K562 (cell line): Measurements from ENCODE around the gene PRKCE. TPM values are rescaled to one million over a fixed set of nuclear protein-coding genes. Genes with fewer than 3 reads are reported as not detected.

ENCODE experiments used
- BCOR ChIP-seq: fragments of 450-650 bp; IDR thresholded peaks from 2 replicates; pipeline ENCODE4 v1.6.1; 2016
- EWSR1 ChIP-seq: fragments of 450-650 bp; IDR thresholded peaks from 2 replicates; pipeline ENCODE4 v1.6.1; 2018; ENCODE audit warnings: borderline replicate concordance, mild to moderate bottlenecking, low read depth, moderate library complexity; ENCODE audit not compliant: partially characterized antibody
- FOXM1 ChIP-seq, 2 experiments: fragments of 450-650 bp in 1 of 2; sonication (generic) in 1 of 2; formaldehyde crosslinking in 1 of 2; IDR thresholded peaks; 2 replicates each; pipeline versions ENCODE4 v1.6.1 to v1.9.0; 2017 to 2022; ENCODE audit warnings: low read depth in 2 of 2, mild to moderate bottlenecking in 2 of 2, missing genetic modification reagents in 1 of 2, moderate library complexity in 1 of 2
- HDAC2 ChIP-seq: fragments of 450-650 bp; IDR thresholded peaks from 2 replicates; pipeline ENCODE4 v1.6.1; 2016; ENCODE audit warnings: mild to moderate bottlenecking
- SMARCE1 ChIP-seq: fragments of 450-650 bp; IDR thresholded peaks from 2 replicates; pipeline ENCODE4 v1.7.1; 2016; ENCODE audit warnings: mild to moderate bottlenecking
- TBL1XR1 ChIP-seq, 2 experiments: IDR thresholded peaks; 2 replicates each; pipeline ENCODE4 v1.6.1; 2012; ENCODE audit warnings: improper control_type of control experiment in 2 of 2, low read length in 2 of 2, mild to moderate bottlenecking in 1 of 2
- ZNF766 ChIP-seq: fragments of 200-800 bp; sonication (Bioruptor generic); conservative IDR thresholded peaks from 2 replicates; pipeline ENCODE4 v1.6.1; 2016; ENCODE audit warnings: missing genetic modification characterization, missing compliant biosample characterization
- polyA plus RNA-seq, 8 experiments: library from polyadenylated mRNA; depleted of rRNA in 4 of 8; stranded (reverse) in 5 of 8; unstranded in 3 of 8; fragments of >200 nt; fragmentation: Nextera tagmentation in 2 of 8; fragmentation: Illumina TruSeq in 1 of 8; extraction: Ambion mirVana in 2 of 8; extraction: Trizol in 1 of 8; gene quantifications; 2 replicates each; pipeline versions ENCODE4 v1.2.1 to v1.2.3, GENCODE V29; 2011 to 2014; ENCODE audit warnings: inconsistent platforms in 1 of 8, missing spikeins in 1 of 8
- total RNA-seq, 7 experiments: library from RNA; depleted of rRNA in 6 of 7; stranded (reverse); fragments of >200 nt in 6 of 7; fragmentation: Illumina TruSeq in 2 of 7; extraction: Trizol in 2 of 7; gene quantifications; 2 replicates each; pipeline versions ENCODE4 v1.2.1 to v1.2.3, GENCODE V29; 2011 to 2021; ENCODE audit warnings: low replicate concordance in 1 of 7
- TF ChIP-seq, protein P1 (sequence below): fragments of 450-650 bp; IDR thresholded peaks from 2 replicates; pipeline ENCODE4 v1.6.1; 2016; ENCODE audit warnings: mild to moderate bottlenecking, moderate library complexity
- TF ChIP-seq, protein P2 (sequence below): sonication (generic); formaldehyde crosslinking; IDR thresholded peaks from 2 replicates; pipeline ENCODE4 v1.8.1; 2023; ENCODE audit warnings: mild to moderate bottlenecking, missing genetic modification reagents
- TF ChIP-seq, protein P3 (sequence below): fragments of 450-650 bp; IDR thresholded peaks from 2 replicates; pipeline ENCODE4 v1.6.1; 2016

Gene PRKCE
- total and polyA plus RNA-seq, 9 of the 15 experiments (the other 6 are each of a cell fraction or from before 2014, with no cell fraction given), result 0.06 to 1.0 (median 0.22) TPM; not detected in 1

DNA sequence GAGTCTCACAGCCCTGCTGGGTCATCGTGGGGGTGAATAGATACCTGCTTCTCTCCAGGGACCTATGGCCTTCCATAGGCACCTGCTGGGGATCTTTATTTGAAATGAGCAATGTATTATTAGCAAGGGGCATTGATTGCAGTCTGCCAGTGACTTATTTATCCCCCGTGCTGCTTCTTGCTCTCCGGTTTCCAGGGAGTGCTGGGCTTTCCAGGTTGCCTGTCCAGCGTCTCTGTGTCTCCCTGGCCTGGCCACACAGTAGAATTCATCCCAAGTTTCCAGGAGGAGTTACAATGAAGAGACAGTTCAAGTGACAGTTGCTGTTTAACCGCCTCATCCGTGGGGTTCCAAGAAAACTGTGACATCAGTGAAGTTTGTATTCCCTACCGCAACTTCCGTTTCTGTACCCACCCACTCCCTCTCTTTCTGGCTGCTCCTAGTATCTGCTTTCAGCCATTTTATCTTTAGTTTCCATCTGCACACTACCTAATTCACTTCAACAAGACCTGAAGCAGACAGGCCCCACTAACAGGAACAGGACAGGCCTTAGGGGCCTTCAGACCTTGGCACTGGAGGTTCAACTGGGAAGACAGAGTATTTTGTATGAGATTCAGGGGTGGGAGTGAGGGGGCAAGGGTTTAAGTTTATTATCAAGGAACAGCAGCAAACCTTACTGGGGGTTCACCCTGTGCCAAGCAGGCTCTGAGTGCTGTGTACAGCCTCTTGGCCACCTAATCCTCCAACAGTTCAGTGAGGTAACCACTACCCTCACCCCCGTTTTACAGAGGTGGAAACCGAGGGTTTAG is 134.8 kb downstream of the PRKCE start (continued):
- TF ChIP-seq, protein P1, sequence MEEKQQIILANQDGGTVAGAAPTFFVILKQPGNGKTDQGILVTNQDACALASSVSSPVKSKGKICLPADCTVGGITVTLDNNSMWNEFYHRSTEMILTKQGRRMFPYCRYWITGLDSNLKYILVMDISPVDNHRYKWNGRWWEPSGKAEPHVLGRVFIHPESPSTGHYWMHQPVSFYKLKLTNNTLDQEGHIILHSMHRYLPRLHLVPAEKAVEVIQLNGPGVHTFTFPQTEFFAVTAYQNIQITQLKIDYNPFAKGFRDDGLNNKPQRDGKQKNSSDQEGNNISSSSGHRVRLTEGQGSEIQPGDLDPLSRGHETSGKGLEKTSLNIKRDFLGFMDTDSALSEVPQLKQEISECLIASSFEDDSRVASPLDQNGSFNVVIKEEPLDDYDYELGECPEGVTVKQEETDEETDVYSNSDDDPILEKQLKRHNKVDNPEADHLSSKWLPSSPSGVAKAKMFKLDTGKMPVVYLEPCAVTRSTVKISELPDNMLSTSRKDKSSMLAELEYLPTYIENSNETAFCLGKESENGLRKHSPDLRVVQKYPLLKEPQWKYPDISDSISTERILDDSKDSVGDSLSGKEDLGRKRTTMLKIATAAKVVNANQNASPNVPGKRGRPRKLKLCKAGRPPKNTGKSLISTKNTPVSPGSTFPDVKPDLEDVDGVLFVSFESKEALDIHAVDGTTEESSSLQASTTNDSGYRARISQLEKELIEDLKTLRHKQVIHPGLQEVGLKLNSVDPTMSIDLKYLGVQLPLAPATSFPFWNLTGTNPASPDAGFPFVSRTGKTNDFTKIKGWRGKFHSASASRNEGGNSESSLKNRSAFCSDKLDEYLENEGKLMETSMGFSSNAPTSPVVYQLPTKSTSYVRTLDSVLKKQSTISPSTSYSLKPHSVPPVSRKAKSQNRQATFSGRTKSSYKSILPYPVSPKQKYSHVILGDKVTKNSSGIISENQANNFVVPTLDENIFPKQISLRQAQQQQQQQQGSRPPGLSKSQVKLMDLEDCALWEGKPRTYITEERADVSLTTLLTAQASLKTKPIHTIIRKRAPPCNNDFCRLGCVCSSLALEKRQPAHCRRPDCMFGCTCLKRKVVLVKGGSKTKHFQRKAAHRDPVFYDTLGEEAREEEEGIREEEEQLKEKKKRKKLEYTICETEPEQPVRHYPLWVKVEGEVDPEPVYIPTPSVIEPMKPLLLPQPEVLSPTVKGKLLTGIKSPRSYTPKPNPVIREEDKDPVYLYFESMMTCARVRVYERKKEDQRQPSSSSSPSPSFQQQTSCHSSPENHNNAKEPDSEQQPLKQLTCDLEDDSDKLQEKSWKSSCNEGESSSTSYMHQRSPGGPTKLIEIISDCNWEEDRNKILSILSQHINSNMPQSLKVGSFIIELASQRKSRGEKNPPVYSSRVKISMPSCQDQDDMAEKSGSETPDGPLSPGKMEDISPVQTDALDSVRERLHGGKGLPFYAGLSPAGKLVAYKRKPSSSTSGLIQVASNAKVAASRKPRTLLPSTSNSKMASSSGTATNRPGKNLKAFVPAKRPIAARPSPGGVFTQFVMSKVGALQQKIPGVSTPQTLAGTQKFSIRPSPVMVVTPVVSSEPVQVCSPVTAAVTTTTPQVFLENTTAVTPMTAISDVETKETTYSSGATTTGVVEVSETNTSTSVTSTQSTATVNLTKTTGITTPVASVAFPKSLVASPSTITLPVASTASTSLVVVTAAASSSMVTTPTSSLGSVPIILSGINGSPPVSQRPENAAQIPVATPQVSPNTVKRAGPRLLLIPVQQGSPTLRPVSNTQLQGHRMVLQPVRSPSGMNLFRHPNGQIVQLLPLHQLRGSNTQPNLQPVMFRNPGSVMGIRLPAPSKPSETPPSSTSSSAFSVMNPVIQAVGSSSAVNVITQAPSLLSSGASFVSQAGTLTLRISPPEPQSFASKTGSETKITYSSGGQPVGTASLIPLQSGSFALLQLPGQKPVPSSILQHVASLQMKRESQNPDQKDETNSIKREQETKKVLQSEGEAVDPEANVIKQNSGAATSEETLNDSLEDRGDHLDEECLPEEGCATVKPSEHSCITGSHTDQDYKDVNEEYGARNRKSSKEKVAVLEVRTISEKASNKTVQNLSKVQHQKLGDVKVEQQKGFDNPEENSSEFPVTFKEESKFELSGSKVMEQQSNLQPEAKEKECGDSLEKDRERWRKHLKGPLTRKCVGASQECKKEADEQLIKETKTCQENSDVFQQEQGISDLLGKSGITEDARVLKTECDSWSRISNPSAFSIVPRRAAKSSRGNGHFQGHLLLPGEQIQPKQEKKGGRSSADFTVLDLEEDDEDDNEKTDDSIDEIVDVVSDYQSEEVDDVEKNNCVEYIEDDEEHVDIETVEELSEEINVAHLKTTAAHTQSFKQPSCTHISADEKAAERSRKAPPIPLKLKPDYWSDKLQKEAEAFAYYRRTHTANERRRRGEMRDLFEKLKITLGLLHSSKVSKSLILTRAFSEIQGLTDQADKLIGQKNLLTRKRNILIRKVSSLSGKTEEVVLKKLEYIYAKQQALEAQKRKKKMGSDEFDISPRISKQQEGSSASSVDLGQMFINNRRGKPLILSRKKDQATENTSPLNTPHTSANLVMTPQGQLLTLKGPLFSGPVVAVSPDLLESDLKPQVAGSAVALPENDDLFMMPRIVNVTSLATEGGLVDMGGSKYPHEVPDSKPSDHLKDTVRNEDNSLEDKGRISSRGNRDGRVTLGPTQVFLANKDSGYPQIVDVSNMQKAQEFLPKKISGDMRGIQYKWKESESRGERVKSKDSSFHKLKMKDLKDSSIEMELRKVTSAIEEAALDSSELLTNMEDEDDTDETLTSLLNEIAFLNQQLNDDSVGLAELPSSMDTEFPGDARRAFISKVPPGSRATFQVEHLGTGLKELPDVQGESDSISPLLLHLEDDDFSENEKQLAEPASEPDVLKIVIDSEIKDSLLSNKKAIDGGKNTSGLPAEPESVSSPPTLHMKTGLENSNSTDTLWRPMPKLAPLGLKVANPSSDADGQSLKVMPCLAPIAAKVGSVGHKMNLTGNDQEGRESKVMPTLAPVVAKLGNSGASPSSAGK, result peak; percentile 21; the same call in 1 of the 2 replicates
- TF ChIP-seq, protein P2, sequence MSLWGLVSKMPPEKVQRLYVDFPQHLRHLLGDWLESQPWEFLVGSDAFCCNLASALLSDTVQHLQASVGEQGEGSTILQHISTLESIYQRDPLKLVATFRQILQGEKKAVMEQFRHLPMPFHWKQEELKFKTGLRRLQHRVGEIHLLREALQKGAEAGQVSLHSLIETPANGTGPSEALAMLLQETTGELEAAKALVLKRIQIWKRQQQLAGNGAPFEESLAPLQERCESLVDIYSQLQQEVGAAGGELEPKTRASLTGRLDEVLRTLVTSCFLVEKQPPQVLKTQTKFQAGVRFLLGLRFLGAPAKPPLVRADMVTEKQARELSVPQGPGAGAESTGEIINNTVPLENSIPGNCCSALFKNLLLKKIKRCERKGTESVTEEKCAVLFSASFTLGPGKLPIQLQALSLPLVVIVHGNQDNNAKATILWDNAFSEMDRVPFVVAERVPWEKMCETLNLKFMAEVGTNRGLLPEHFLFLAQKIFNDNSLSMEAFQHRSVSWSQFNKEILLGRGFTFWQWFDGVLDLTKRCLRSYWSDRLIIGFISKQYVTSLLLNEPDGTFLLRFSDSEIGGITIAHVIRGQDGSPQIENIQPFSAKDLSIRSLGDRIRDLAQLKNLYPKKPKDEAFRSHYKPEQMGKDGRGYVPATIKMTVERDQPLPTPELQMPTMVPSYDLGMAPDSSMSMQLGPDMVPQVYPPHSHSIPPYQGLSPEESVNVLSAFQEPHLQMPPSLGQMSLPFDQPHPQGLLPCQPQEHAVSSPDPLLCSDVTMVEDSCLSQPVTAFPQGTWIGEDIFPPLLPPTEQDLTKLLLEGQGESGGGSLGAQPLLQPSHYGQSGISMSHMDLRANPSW (CRISPR knock-in tag), result 0 out of 2 replicates have a peak, but pooled peaks have one; percentile 9
- TF ChIP-seq EWSR1 (no peak), FOXM1 (IDR thresholded peaks at IDR 0.05; ENCODE audit: low read depth) (peak; percentile 69; the same call in 1 of the 2 replicates), FOXM1 (CRISPR knock-in tag; IDR thresholded peaks at IDR 0.05; ENCODE audit: low read depth) (no peak), BCOR (peak; percentile 67; the same call in 1 of the 2 replicates), HDAC2 (peak; percentile 61; the same call in 1 of the 2 replicates), TBL1XR1 (IDR thresholded peaks at IDR 0.05; ENCODE audit: low read length in 2 of 2) (0 out of 4 replicates have a peak, but pooled peaks of 1 of the 2 experiments have one; percentile 26), ZNF766 (CRISPR knock-in tag) (peak; percentile 72; the same call in 1 of the 2 replicates), SMARCE1 (peak; percentile 44; the same call in 1 of the 2 replicates)
- TF ChIP-seq, protein P3, sequence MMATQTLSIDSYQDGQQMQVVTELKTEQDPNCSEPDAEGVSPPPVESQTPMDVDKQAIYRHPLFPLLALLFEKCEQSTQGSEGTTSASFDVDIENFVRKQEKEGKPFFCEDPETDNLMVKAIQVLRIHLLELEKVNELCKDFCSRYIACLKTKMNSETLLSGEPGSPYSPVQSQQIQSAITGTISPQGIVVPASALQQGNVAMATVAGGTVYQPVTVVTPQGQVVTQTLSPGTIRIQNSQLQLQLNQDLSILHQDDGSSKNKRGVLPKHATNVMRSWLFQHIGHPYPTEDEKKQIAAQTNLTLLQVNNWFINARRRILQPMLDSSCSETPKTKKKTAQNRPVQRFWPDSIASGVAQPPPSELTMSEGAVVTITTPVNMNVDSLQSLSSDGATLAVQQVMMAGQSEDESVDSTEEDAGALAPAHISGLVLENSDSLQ, result peak; percentile 24; the same call in 1 of the 2 replicates
